NCI-H82 (cell line): ENCODE results near the gene CELF3.

Source experiments
- DNase-seq: peaks from one replicate; lab custom pipeline; 2025; lab: John Stamatoyannopoulos, UW

CELF3 gene

GRCh38 chr1:151716771-151717631, at the start of gene CELF3:
TSS of gene CELF3 (minus strand) at chr1:151716803. CDS start at chr1:151716020, 783 bp downstream.
- peak; percentile 100 for DNase-seq

- DNase-seq, result no peak
These were observed 47.4 kb upstream of the CELF3 start for GRCh38 chr1:151763990-151764389.

- peak; percentile 95 for DNase-seq
These were observed 46.6 kb upstream of the CELF3 start, which contains the start of gene MRPL9 for GRCh38 chr1:151762941-151763921. TSS of gene MRPL9 (minus strand) at chr1:151763496. CDS start at chr1:151763479, 17 bp downstream.

- no peak for DNase-seq
These were observed 44.2 kb upstream of the CELF3 start for GRCh38 chr1:151760597-151761385.

GRCh38 chr1:151759241-151759640, 42.6 kb upstream of the CELF3 start:
- DNase-seq, result no peak

GRCh38 chr1:151756291-151756690, 39.7 kb upstream of the CELF3 start:
- no peak for DNase-seq

- DNase-seq, result no peak
These were observed 24.9 kb upstream of the CELF3 start for GRCh38 chr1:151741516-151741915.

GRCh38 chr1:151739590-151740355, 23.2 kb upstream of the CELF3 start:
- DNase-seq, result no peak

GRCh38 chr1:151737479-151737878, 20.9 kb upstream of the CELF3 start:
- DNase-seq, result no peak

- DNase-seq, result no peak
These were observed 20.4 kb upstream of the CELF3 start for GRCh38 chr1:151737026-151737425.

GRCh38 chr1:151733995-151734394, 17.4 kb upstream of the CELF3 start:
- DNase-seq, result peak; percentile 37

- no peak for DNase-seq
These were observed 16.5 kb upstream of the CELF3 start for GRCh38 chr1:151733126-151733525.

- no peak for DNase-seq
These were observed 13.3 kb upstream of the CELF3 start for GRCh38 chr1:151729966-151730291.

- no peak for DNase-seq
These were observed 12.8 kb upstream of the CELF3 start for GRCh38 chr1:151729157-151729965.

- peak; percentile 75 for DNase-seq
These were observed 11.8 kb upstream of the CELF3 start for GRCh38 chr1:151728151-151729054.

- no peak for DNase-seq
These were observed 7.2 kb upstream of the CELF3 start for GRCh38 chr1:151723726-151724370.

- no peak for DNase-seq
These were observed 5.3 kb upstream of the CELF3 start for GRCh38 chr1:151721788-151722510.
